CD4-positive, alpha-beta T cell treated with Interleukin-10 for 1 hour (primary cell): Measurements from ENCODE around the gene ADORA1.

ENCODE experiments used
- DNase-seq: peaks from one replicate; pipeline ENCODE4 v3.0.0-alpha.2; 2020

Gene ADORA1

GRCh38 chr1:203162403-203162802 lies 34.9 kb downstream of the ADORA1 start:
- no peak for DNase-seq

- DNase-seq = no peak
Measured at GRCh38 chr1:203163891-203164635, 36.5 kb downstream of the ADORA1 start.

DNA sequence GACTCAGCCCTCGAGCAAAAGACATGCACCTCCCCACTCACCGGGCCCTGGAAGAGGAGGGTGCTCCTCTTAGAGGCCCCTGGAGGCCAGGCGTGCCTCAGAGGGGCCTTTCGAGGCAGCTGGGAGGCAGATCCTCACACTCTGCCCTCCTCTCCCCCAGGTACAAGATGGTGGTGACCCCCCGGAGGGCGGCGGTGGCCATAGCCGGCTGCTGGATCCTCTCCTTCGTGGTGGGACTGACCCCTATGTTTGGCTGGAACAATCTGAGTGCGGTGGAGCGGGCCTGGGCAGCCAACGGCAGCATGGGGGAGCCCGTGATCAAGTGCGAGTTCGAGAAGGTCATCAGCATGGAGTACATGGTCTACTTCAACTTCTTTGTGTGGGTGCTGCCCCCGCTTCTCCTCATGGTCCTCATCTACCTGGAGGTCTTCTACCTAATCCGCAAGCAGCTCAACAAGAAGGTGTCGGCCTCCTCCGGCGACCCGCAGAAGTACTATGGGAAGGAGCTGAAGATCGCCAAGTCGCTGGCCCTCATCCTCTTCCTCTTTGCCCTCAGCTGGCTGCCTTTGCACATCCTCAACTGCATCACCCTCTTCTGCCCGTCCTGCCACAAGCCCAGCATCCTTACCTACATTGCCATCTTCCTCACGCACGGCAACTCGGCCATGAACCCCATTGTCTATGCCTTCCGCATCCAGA lies 37.7 kb downstream of the ADORA1 start:
- DNase-seq = no peak

- no peak for DNase-seq
Measured at GRCh38 chr1:203165800-203166161, 38.3 kb downstream of the ADORA1 start.

DNA sequence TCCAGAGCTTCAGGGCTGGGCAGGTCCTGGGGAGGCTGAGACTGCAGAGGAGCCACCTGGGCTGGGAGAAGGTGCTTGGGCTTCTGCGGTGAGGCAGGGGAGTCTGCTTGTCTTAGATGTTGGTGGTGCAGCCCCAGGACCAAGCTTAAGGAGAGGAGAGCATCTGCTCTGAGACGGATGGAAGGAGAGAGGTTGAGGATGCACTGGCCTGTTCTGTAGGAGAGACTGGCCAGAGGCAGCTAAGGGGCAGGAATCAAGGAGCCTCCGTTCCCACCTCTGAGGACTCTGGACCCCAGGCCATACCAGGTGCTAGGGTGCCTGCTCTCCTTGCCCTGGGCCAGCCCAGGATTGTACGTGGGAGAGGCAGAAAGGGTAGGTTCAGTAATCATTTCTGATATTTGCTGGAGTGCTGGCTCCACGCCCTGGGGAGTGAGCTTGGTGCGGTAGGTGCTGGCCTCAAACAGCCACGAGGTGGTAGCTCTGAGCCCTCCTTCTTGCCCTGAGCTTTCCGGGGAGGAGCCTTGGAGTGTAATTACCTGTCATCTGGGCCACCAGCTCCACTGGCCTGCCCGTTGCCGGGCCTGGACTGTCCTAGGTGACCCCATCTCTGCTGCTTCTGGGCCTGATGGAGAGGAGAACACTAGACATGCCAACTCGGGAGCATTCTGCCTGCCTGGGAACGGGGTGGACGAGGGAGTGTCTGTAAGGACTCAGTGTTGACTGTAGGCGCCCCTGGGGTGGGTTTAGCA lies 38.8 kb downstream of the ADORA1 start:
- no peak for DNase-seq

DNA sequence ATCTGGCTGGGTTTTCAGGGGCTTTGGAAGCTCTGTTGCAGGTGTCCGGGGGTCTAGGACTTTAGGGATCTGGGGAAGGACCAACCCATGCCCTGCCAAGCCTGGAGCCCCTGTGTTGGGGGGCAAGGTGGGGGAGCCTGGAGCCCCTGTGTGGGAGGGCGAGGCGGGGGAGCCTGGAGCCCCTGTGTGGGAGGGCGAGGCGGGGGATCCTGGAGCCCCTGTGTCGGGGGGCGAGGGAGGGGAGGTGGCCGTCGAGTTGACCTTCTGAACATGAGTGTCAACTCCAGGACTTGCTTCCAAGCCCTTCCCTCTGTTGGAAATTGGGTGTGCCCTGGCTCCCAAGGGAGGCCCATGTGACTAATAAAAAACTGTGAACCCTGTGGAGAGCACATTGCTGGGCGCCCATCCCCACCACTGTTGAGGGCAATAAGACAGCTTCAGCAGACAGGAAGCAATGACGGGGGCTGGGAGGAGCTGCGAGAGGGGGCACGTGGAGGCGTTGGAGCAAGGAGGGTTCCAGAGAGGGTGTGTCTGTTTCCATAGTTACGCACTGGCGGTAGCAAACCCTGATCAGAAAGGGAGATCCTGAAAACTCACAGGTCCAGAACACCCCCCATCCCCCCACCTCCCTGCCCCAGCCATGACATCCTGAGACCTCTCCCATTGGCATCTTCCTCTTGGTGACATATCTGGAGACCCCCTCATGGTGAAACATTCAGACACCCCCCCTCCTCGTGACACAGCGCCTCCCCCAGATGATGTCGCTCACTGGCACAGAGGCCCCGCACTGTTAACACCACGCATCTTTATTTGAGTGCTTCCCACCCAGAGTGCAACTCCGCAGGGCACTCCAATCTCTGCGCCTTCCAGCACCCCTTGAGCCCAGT lies 39.7 kb downstream of the ADORA1 start:
- no peak for DNase-seq

- DNase-seq = no peak
Measured at GRCh38 chr1:203167913-203168200, 40.3 kb downstream of the ADORA1 start.

DNA sequence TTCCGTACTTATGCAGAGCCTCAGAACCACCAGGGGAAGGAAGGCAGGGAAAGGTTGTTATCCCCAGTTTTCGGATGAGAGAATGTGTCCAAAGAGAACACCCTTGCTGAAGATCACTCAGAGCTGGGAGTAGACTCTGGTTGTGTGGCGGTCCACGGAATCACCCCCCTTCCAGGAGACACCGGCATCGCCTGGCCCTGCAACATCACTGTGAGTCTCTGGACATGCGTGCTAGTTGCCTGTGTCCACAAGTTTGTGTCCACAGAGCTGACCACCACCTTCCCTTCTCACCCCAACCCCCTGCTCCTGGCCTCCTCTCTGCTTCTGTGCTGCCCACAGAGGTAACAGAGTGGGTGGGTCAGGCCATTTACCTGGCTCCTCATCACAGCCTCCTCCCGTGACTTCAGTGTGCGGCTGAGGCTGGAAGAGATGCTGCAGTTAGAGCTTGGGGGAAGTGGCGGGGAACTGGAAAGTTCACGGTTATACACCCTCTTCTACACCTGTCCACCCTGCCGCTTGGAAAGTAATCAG lies 40.8 kb downstream of the ADORA1 start:
- no peak for DNase-seq

- DNase-seq = no peak
Measured at GRCh38 chr1:203168991-203169390, 41.5 kb downstream of the ADORA1 start.

DNA sequence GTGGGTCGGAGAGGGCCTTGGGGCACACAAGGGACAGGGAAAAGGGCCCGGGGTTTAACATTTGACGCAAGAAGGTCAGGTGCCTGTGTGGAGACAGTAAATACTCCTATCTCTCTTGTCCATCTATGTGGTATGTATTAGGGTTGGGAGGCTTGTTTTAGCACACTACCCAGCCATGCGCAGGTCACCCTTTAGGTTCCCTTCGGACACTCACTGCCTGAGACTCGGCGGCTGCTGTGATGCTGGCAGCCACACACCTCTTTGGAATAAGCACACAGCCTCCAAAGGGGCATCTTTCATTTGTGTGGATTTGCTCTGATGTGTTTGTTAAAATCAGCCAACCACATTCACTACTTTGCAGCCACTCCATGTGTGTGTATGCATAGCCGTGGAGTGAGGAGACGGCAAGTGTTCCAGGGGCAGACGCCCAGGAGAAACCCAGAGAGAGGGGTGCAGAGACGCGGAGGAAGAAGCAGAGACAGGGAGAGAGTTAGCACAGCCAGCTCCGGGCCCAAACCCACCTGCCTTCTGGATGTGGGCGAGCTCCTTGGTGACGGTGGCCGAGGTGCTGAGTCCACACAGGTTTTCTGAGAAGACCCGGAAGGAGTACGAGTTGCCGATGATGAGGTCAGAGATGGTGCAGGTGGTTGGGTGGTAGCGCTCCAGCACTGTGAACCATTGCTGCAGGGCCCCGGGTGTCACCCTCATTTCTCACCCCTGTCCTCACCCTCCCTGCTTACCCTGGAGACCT lies 42.4 kb downstream of the ADORA1 start:
- no peak for DNase-seq

DNA sequence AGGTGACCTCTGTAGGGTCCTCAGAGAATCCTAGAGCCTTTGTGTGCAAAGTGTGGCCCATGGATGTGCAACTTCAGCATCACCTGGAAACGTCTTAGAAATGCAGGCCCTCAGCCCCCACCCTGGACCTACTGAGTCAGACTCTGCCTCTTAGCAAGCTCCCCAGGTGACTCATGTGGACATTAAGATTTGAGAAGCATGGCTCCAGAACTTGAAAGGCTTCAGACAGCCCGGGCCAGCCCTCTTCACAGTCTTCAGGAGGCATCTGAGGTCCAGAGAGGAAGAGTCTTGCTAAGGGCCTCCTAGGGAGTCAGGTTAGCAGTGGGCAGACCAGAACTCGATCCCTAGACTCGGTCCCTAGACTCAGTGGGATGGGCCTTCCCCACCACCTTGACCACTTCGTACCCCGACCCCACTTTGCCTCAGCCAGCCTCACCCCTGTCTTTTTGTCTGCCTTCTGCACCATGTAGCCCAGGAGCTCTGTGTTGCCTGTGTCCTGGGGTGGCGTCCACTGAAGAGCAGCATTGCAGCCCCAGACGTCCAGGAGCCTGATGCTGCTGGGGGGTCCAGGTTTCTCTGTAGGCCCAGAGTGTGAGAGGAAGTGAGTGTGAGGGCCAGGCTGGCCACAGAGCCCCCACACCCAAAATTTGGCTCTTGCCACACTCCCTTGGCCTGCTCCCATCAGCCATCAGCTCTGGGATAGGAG lies 43.3 kb downstream of the ADORA1 start:
- no peak for DNase-seq

GRCh38 chr1:203171341-203172183 lies 44.0 kb downstream of the ADORA1 start:
- no peak for DNase-seq

GRCh38 chr1:203172184-203173010 lies 44.9 kb downstream of the ADORA1 start:
- DNase-seq = peak; percentile 37

- DNase-seq = no peak
Measured at GRCh38 chr1:203173011-203173555, 45.6 kb downstream of the ADORA1 start.

DNA sequence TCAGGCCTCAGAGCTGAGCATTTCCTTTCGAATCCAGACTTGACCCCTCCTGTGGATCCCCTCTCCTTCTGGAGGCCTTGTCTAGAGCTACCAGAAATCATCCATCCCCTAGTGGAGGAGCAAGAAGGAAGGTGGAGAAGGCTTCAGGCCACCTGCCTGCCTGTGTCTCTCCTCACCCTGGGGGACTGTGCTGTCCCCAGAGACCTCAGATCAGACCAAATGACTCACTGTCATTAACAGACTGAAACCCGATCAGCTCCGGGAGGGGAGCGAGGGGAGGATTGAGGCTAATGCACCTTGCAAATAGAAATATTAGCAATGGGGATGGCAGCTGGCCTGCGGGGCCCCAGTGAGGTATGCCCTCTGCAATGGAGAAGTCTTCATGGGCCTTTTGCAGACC lies 46.0 kb downstream of the ADORA1 start:
- DNase-seq = no peak

DNA sequence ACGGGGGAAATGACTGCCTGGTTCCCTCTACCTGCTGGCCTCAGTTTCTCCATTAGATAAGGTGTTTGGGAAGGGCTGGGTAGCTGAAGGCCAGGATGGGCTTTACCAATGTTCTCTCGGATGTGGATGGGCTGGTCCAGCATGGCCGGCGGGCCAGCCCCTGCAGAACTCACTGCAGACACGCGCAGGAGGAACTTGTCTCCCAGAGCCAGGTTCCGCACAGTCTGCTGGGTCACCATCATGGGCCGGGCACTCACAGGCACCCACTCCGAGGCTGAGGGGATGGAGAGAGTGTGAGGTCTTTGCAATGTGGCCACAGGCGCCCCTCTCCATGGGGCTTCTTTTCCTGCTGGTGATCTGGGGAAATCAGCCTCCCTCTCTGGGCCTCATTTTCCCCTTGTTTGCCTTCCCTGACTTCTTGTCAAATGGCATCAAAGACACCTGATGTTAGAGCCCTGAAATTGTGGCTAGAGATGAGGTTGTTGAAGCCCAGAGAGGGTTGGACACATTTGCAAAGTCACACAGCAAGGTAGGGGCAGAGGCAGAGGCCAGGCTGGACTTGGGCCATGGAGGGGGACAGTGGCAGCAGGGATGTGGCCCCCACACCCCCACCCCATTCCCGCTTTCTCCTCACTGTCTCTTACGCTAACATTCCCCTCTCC lies 46.9 kb downstream of the ADORA1 start:
- no peak for DNase-seq

- DNase-seq = no peak
Measured at GRCh38 chr1:203175237-203175826, 47.8 kb downstream of the ADORA1 start, which contains the start of gene MYBPH. MYBPH (minus strand) TSS chr1:203175826; CDS start chr1:203175755, 71 bp downstream.

DNA sequence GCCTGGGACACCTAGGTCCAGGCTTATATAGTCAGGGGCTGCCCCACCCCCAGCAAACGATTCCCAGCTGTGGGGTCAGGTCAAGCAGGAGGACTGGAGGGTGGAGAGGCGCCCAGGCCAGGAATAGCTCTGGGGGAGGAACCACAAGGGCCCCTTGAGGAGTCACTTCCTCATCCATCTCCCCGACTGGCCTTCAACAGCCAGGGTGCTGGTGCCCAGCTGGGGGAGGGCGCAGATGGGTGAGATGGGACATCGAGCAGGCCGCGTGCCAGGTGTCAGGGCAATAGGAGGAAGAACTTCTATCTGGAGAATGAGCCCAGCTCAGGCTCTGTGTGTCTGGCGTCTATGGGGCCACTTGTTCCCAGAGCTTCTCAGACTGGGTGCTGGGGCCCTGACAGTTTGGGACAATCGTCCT lies 48.3 kb downstream of the ADORA1 start:
- no peak for DNase-seq
